K562 (cell line): Measurements from ENCODE around the gene VWC2L. TPM values are rescaled to one million over a fixed set of nuclear protein-coding genes. Genes with fewer than 3 reads are reported as not detected.

Experiments
- CBFA2T2 ChIP-seq: fragments of 450-650 bp; conservative IDR thresholded peaks from 2 replicates; pipeline ENCODE4 v1.6.1; 2017; ENCODE audit warnings: mild to moderate bottlenecking
- CCNT2 ChIP-seq: IDR thresholded peaks from 2 replicates; pipeline ENCODE4 v1.6.1; 2011; ENCODE audit warnings: borderline replicate concordance, low read depth, mild to moderate bottlenecking, moderate library complexity, mixed read lengths, low read length; ENCODE audit not compliant: insufficient read length; ENCODE audit errors: extremely low read depth
- ZNF165 ChIP-seq: fragments of 250-450 bp; sonication (Bioruptor Pico); IDR thresholded peaks from 2 replicates; pipeline ENCODE4 v1.4.0; 2020; ENCODE audit warnings: borderline replicate concordance
- ZNF318 ChIP-seq, 2 experiments: fragments of 450-650 bp; IDR thresholded peaks; 2 replicates each; pipeline ENCODE4 v1.6.1; 2016; ENCODE audit warnings: mild to moderate bottlenecking in 2 of 2, borderline replicate concordance in 1 of 2, low read depth in 1 of 2, moderate library complexity in 1 of 2
- polyA plus RNA-seq, 8 experiments: library from polyadenylated mRNA; depleted of rRNA in 4 of 8; stranded (reverse) in 5 of 8; unstranded in 3 of 8; fragments of >200 nt; fragmentation: Nextera tagmentation in 2 of 8; fragmentation: Illumina TruSeq in 1 of 8; extraction: Ambion mirVana in 2 of 8; extraction: Trizol in 1 of 8; gene quantifications; 2 replicates each; pipeline versions ENCODE4 v1.2.1 to v1.2.3, GENCODE V29; 2011 to 2014; ENCODE audit warnings: inconsistent platforms in 1 of 8, missing spikeins in 1 of 8
- total RNA-seq, 7 experiments: library from RNA; depleted of rRNA in 6 of 7; stranded (reverse); fragments of >200 nt in 6 of 7; fragmentation: Illumina TruSeq in 2 of 7; extraction: Trizol in 2 of 7; gene quantifications; 2 replicates each; pipeline versions ENCODE4 v1.2.1 to v1.2.3, GENCODE V29; 2011 to 2021; ENCODE audit warnings: low replicate concordance in 1 of 7

VWC2L gene
- total and polyA plus RNA-seq, 9 of the 15 experiments (the other 6 are each of a cell fraction or from before 2014, with no cell fraction given), result not detected

GRCh38 chr2:214380681-214381080, 30.2 kb upstream of the VWC2L start (continued):
- TF ChIP-seq ZNF318 (IDR thresholded peaks at IDR 0.05; ENCODE audit: borderline replicate concordance in 1 of 2, low read depth in 1 of 2) (no peak), CCNT2 (no peak), CBFA2T2 (no peak), ZNF165 (CRISPR knock-in tag) (no peak)
